Stimulated activated CD4-positive, alpha-beta T cell treated with anti-CD3 and anti-CD28 coated beads, Interleukin-12 subunit alpha, Interleukin-12 subunit beta, amount 100 ng/mL, for 24 hours (primary cell): ENCODE data around the gene RECK.
A peak's percentile ranks its signal among the peaks of the same experiment; 100 is the strongest.
"Not testable (repeated sequence)": the region's sequence is repeated elsewhere in the genome, so short reads cannot be mapped to it uniquely, and the experiment has no call there.

ENCODE experiments used
- DNase-seq, 2 experiments: peaks; one replicate each; pipeline ENCODE4 v3.0.0-alpha.2; 2020; ENCODE audit warnings: low read depth in 2 of 2

RECK gene

GRCh38 chr9:36036780-36037548 lies at the start of gene RECK:
Gene RECK (plus strand): TSS chr9:36036913. CDS start chr9:36036999, 86 bp downstream.
- peak; percentile 70 to 92 for DNase-seq

- no peak for DNase-seq
Observed at GRCh38 chr9:35990155-35990554, 46.6 kb upstream of the RECK start.

- not testable (repeated sequence) for DNase-seq
Observed at GRCh38 chr9:35993136-35993535, 43.6 kb upstream of the RECK start.

- DNase-seq, result no peak
Observed at GRCh38 chr9:35993976-35994720, 42.6 kb upstream of the RECK start.

- DNase-seq, result no peak
Observed at GRCh38 chr9:35994959-35995358, 41.8 kb upstream of the RECK start.

- DNase-seq, result no peak
Observed at GRCh38 chr9:35996358-35996970, 40.2 kb upstream of the RECK start.

GRCh38 chr9:35997016-35997415 lies 39.7 kb upstream of the RECK start:
- not testable (repeated sequence) for DNase-seq

GRCh38 chr9:35998333-35998732 lies 38.4 kb upstream of the RECK start:
- no peak for DNase-seq

GRCh38 chr9:36005891-36006290 lies 30.8 kb upstream of the RECK start:
- no peak for DNase-seq

GRCh38 chr9:36006549-36007315 lies 30.0 kb upstream of the RECK start:
- DNase-seq, result no peak

GRCh38 chr9:36007316-36007708 lies 29.4 kb upstream of the RECK start:
- no peak for DNase-seq

- DNase-seq, result no peak
Observed at GRCh38 chr9:36007852-36008251, 28.9 kb upstream of the RECK start.

- DNase-seq, result peak; percentile 35 to 57
Observed at GRCh38 chr9:36008774-36009300, 27.9 kb upstream of the RECK start.

- DNase-seq, result no peak
Observed at GRCh38 chr9:36011379-36011778, 25.3 kb upstream of the RECK start.

- DNase-seq, result no peak
Observed at GRCh38 chr9:36017278-36017677, 19.4 kb upstream of the RECK start.

GRCh38 chr9:36018129-36018528 lies 18.6 kb upstream of the RECK start:
- DNase-seq, result no peak

- no peak for DNase-seq
Observed at GRCh38 chr9:36018891-36019720, 17.6 kb upstream of the RECK start.

- DNase-seq, result no peak
Observed at GRCh38 chr9:36021968-36022367, 14.7 kb upstream of the RECK start.

GRCh38 chr9:36023260-36024048 lies 13.3 kb upstream of the RECK start:
- peak; percentile 32 to 49 for DNase-seq

GRCh38 chr9:36025746-36026145 lies 11.0 kb upstream of the RECK start:
- no peak for DNase-seq
